HL-60 (cell line): ENCODE data around the gene TMEM63B.
"Not testable (repeated sequence)": the region's sequence is repeated elsewhere in the genome, so short reads cannot be mapped to it uniquely, and the experiment has no call there.

Experiments
- DNase-seq, 2 experiments: peaks; one replicate each; pipeline ENCODE4 v3.0.0-alpha.2; 2010 to 2020; ENCODE audit warnings: low read depth in 1 of 2, low spot score in 1 of 2
- H3K27ac ChIP-seq: fragments of 250-450 bp; sonication (Bioruptor Pico); replicated peaks from 2 replicates; pipeline ENCODE4 v1.5.1; 2020; ENCODE audit warnings: mild to moderate bottlenecking, moderate library complexity
- H3K27me3 ChIP-seq: fragments of 250-450 bp; sonication (Bioruptor Pico); 2 replicates; pipeline ENCODE4 v1.5.1; 2021; ENCODE audit warnings: mild to moderate bottlenecking, moderate library complexity; ENCODE audit not compliant: insufficient read depth, poor library complexity, severe bottlenecking
- H3K4me3 ChIP-seq: replicated peaks from 2 replicates; pipeline ENCODE4 v1.5.1; 2011; ENCODE audit warnings: mild to moderate bottlenecking, control low read depth, low read length; ENCODE audit not compliant: insufficient read depth
- CTCF ChIP-seq: IDR thresholded peaks from one replicate; pipeline ENCODE4 v1.5.1; 2011; ENCODE audit warnings: low read length, control low read depth, inconsistent platforms; ENCODE audit not compliant: insufficient read depth
- GABPA ChIP-seq: IDR thresholded peaks from 2 replicates; pipeline ENCODE4 v1.6.1; 2012; ENCODE audit warnings: low read depth
- POLR2AphosphoS5 ChIP-seq: IDR thresholded peaks from 2 replicates; pipeline ENCODE4 v1.6.1; 2012; ENCODE audit warnings: low read depth
- REST ChIP-seq: IDR thresholded peaks from 2 replicates; pipeline ENCODE4 v1.6.1; 2012; ENCODE audit warnings: low read depth; ENCODE audit not compliant: insufficient replicate concordance
- SPI1 ChIP-seq: IDR thresholded peaks from 2 replicates; pipeline ENCODE4 v1.6.1; 2012; ENCODE audit warnings: low read depth, mild to moderate bottlenecking, borderline replicate concordance

The TMEM63B gene

GRCh38 chr6:44179648-44180047 lies 52.3 kb downstream of the TMEM63B start:
- TF ChIP-seq GABPA, result no peak
- TF ChIP-seq POLR2AphosphoS5, result no peak
- no peak for TF ChIP-seq SPI1
- no peak for TF ChIP-seq REST
- TF ChIP-seq CTCF, result no peak
- Histone ChIP-seq H3K4me3 (no peak overlapping the region), H3K27ac (no peak overlapping the region), H3K27me3 (no peaks in the 10 kb centered on the region)
- DNase-seq, result no peak

- DNase-seq, result no peak
- H3K4me3 ChIP-seq, result no peak overlapping the region
- TF ChIP-seq CTCF, result no peak
- no peak for TF ChIP-seq REST
- TF ChIP-seq SPI1, result no peak
- TF ChIP-seq POLR2AphosphoS5, result no peak
- no peak for TF ChIP-seq GABPA
- H3K27me3 ChIP-seq, result no peaks in the 10 kb centered on the region
- no peak overlapping the region for H3K27ac ChIP-seq
These were observed 53.1 kb downstream of the TMEM63B start for GRCh38 chr6:44180406-44180805.

- no peaks in the 10 kb centered on the region for H3K27me3 ChIP-seq
- TF ChIP-seq POLR2AphosphoS5, result no peak
- no peak for TF ChIP-seq SPI1
- TF ChIP-seq REST, result no peak
- no peak for TF ChIP-seq GABPA
- TF ChIP-seq CTCF, result no peak
- no peak overlapping the region for H3K27ac ChIP-seq
- H3K4me3 ChIP-seq, result no peak overlapping the region
- DNase-seq, result no peak
These were observed 53.5 kb downstream of the TMEM63B start for GRCh38 chr6:44180886-44181285.

GRCh38 chr6:44181784-44182183 lies 54.4 kb downstream of the TMEM63B start:
- DNase-seq, H3K27me3 ChIP-seq: not testable (repeated sequence)

More at GRCh38 chr6:44181784-44182183, 54.4 kb downstream of the TMEM63B start:
- H3K4me3 ChIP-seq, H3K27ac ChIP-seq: not testable (repeated sequence)
